ENCODE measurements around the gene MPPE1.

The MPPE1 gene

GRCh38 chr18:11908182-11909060, at the start of gene MPPE1:
MPPE1 (minus strand) TSS chr18:11908317; CDS start chr18:11897264, 11,053 bp downstream.
- H3K4me3 ChIP-seq (ENCODE audit: low read depth, low read length, poor library complexity, severe bottlenecking): peak within 1 kb of the TSS; percentile 78
- no peaks in the 10 kb centered on the region for H3K9me3 ChIP-seq (ENCODE audit: low read length)
- H3K9me2 ChIP-seq (ENCODE audit: low read depth, low read length): no peaks in the 10 kb centered on the region
- TF ChIP-seq CTCF (IDR thresholded peaks at IDR 0.05; ENCODE audit: low read length) (no peak), EZH2 (IDR thresholded peaks at IDR 0.05; ENCODE audit: borderline replicate concordance, low read length) (no peak)
- H3K79me2 ChIP-seq (ENCODE audit: insufficient read depth, low read length): no peaks in the 10 kb centered on the region
- H3K27me3 ChIP-seq (ENCODE audit: insufficient read depth, low read length): no peaks in the 10 kb centered on the region
- no peaks in the 10 kb centered on the region for H4K20me1 ChIP-seq (ENCODE audit: insufficient read depth, low read length)
- peak within 1 kb of the TSS; percentile 54 for H3K27ac ChIP-seq (ENCODE audit: low read depth, low read length, poor library complexity, severe bottlenecking)
- peak within 1 kb of the TSS; percentile 49; the same call in 1 of the 2 replicates for H2AFZ ChIP-seq (ENCODE audit: low read length)
- no peaks in the 10 kb centered on the region for H3F3A ChIP-seq (ENCODE audit: insufficient read depth, low read length)
- H3K36me3 ChIP-seq (ENCODE audit: insufficient read depth, low read length): peaks cover 13% of the 10 kb centered on the region; the same call in 1 of the 2 replicates
- H3K9ac ChIP-seq (ENCODE audit: low read length): peak within 1 kb of the TSS; percentile 85
- H3K4me1 ChIP-seq (ENCODE audit: insufficient read depth, low read length, severe bottlenecking): peaks cover 16% of the 10 kb centered on the region
- H3K4me2 ChIP-seq (ENCODE audit: low read length): peak within 1 kb of the TSS; percentile 71

GRCh38 chr18:11957636-11958035, 49.5 kb upstream of the MPPE1 start:
- Histone ChIP-seq H3K4me3 (ENCODE audit: low read depth, low read length, poor library complexity, severe bottlenecking) (no peak overlapping the region), H3K79me2 (ENCODE audit: insufficient read depth, low read length) (no peaks in the 10 kb centered on the region), H3F3A (ENCODE audit: insufficient read depth, low read length) (no peaks in the 10 kb centered on the region), H3K4me1 (ENCODE audit: insufficient read depth, low read length, severe bottlenecking) (no peaks in the 10 kb centered on the region), H3K9me2 (ENCODE audit: low read depth, low read length) (no peaks in the 10 kb centered on the region), H4K20me1 (ENCODE audit: insufficient read depth, low read length) (no peaks in the 10 kb centered on the region), H3K9ac (ENCODE audit: low read length) (no peak overlapping the region), H3K4me2 (ENCODE audit: low read length) (no peak overlapping the region), H3K36me3 (ENCODE audit: insufficient read depth, low read length) (no peaks in the 10 kb centered on the region), H3K27ac (ENCODE audit: low read depth, low read length, poor library complexity, severe bottlenecking) (no peak overlapping the region), H2AFZ (ENCODE audit: low read length) (no peak overlapping the region), H3K27me3 (ENCODE audit: insufficient read depth, low read length) (peaks cover 5% of the 10 kb centered on the region; the same call in 1 of the 2 replicates), H3K9me3 (ENCODE audit: low read length) (peaks cover 9% of the 10 kb centered on the region; the same call in 1 of the 2 replicates)
- TF ChIP-seq EZH2 (IDR thresholded peaks at IDR 0.05; ENCODE audit: borderline replicate concordance, low read length): no peak
- TF ChIP-seq CTCF (IDR thresholded peaks at IDR 0.05; ENCODE audit: low read length): no peak

GRCh38 chr18:11956371-11957308, 48.5 kb upstream of the MPPE1 start:
- Histone ChIP-seq H4K20me1 (ENCODE audit: insufficient read depth, low read length) (no peaks in the 10 kb centered on the region), H3K9ac (ENCODE audit: low read length) (no peak overlapping the region), H3K9me2 (ENCODE audit: low read depth, low read length) (no peaks in the 10 kb centered on the region), H3K27ac (ENCODE audit: low read depth, low read length, poor library complexity, severe bottlenecking) (no peak overlapping the region), H3K4me3 (ENCODE audit: low read depth, low read length, poor library complexity, severe bottlenecking) (no peak overlapping the region), H3K79me2 (ENCODE audit: insufficient read depth, low read length) (no peaks in the 10 kb centered on the region), H3K4me1 (ENCODE audit: insufficient read depth, low read length, severe bottlenecking) (no peaks in the 10 kb centered on the region), H3K9me3 (ENCODE audit: low read length) (peaks cover 9% of the 10 kb centered on the region; the same call in 1 of the 2 replicates), H2AFZ (ENCODE audit: low read length) (no peak overlapping the region), H3K27me3 (ENCODE audit: insufficient read depth, low read length) (peaks cover 5% of the 10 kb centered on the region; the same call in 1 of the 2 replicates), H3K4me2 (ENCODE audit: low read length) (no peak overlapping the region), H3K36me3 (ENCODE audit: insufficient read depth, low read length) (no peaks in the 10 kb centered on the region), H3F3A (ENCODE audit: insufficient read depth, low read length) (no peaks in the 10 kb centered on the region)
- no peak for TF ChIP-seq CTCF (IDR thresholded peaks at IDR 0.05; ENCODE audit: low read length)
- no peak for TF ChIP-seq EZH2 (IDR thresholded peaks at IDR 0.05; ENCODE audit: borderline replicate concordance, low read length)

Data from OCI-LY1 (cell line).